HepG2 (cell line): ENCODE results near the gene FOXD2. TPM values are rescaled to one million over a fixed set of nuclear protein-coding genes. Genes with fewer than 3 reads are reported as not detected.

Experiments used
- ADNP ChIP-seq: sonication (generic); formaldehyde crosslinking; IDR thresholded peaks from 2 replicates; pipeline ENCODE4 v1.4.0; 2020; ENCODE audit warnings: missing genetic modification reagents
- EP300 ChIP-seq, 3 experiments: sonication (generic) in 1 of 3; formaldehyde crosslinking in 1 of 3; IDR thresholded peaks; 2 replicates each; pipeline versions ENCODE4 v1.5.1 to v1.6.1; 2011 to 2020; ENCODE audit warnings: low read depth in 2 of 3, low read length in 2 of 3, borderline replicate concordance in 1 of 3, improper control_type of control experiment in 1 of 3, mild to moderate bottlenecking in 1 of 3, missing genetic modification reagents in 1 of 3, moderate library complexity in 1 of 3
- FOSL2 ChIP-seq: sonication (generic); formaldehyde crosslinking; IDR thresholded peaks from 2 replicates; pipeline ENCODE4 v1.4.0; 2020; ENCODE audit warnings: missing genetic modification reagents
- FUBP1 ChIP-seq: sonication (generic); formaldehyde crosslinking; IDR thresholded peaks from 2 replicates; pipeline ENCODE4 v1.5.1; 2020; ENCODE audit warnings: missing genetic modification reagents, mild to moderate bottlenecking, borderline replicate concordance
- HOXA3 ChIP-seq: sonication (generic); formaldehyde crosslinking; IDR thresholded peaks from 2 replicates; pipeline ENCODE4 v1.5.0; 2020; ENCODE audit warnings: missing genetic modification reagents
- POLR2AphosphoS5 ChIP-seq: IDR thresholded peaks from 2 replicates; pipeline ENCODE4 v1.6.1; 2012; ENCODE audit warnings: low read depth, low read length
- SOX13 ChIP-seq, 3 experiments: fragments of 450-650 bp in 1 of 3; sonication (generic) in 1 of 3; formaldehyde crosslinking in 1 of 3; IDR thresholded peaks in 2 of 3; conservative IDR thresholded peaks in 1 of 3; 2 replicates each; pipeline versions ENCODE4 v1.5.0 to v1.6.1; 2016 to 2020; ENCODE audit warnings: antibody characterized with exemption in 1 of 3, mild to moderate bottlenecking in 1 of 3, missing compliant biosample characterization in 1 of 3, missing genetic modification reagents in 1 of 3, moderate library complexity in 1 of 3
- YEATS2 ChIP-seq: sonication (generic); formaldehyde crosslinking; IDR thresholded peaks from 2 replicates; pipeline ENCODE4 v1.4.0; 2020; ENCODE audit warnings: missing genetic modification reagents, borderline replicate concordance
- ZNF121 ChIP-seq: sonication (generic); formaldehyde crosslinking; IDR thresholded peaks from 2 replicates; pipeline ENCODE4 v1.5.0; 2020; ENCODE audit warnings: mild to moderate bottlenecking, missing genetic modification reagents
- ZNF44 ChIP-seq: sonication (generic); formaldehyde crosslinking; IDR thresholded peaks from 2 replicates; pipeline ENCODE4 v1.5.1; 2020; ENCODE audit warnings: mild to moderate bottlenecking, missing genetic modification reagents
- ZNF572 ChIP-seq: sonication (generic); formaldehyde crosslinking; IDR thresholded peaks from 2 replicates; pipeline ENCODE4 v1.5.1; 2020; ENCODE audit warnings: mild to moderate bottlenecking, missing genetic modification reagents
- ZNF713 ChIP-seq: sonication (generic); formaldehyde crosslinking; IDR thresholded peaks from 2 replicates; pipeline ENCODE4 v1.4.0; 2020; ENCODE audit warnings: mild to moderate bottlenecking, missing genetic modification reagents
- ZSCAN30 ChIP-seq: sonication (generic); formaldehyde crosslinking; IDR thresholded peaks from 2 replicates; pipeline ENCODE4 v1.5.0; 2020; ENCODE audit warnings: mild to moderate bottlenecking, missing genetic modification reagents
- polyA plus RNA-seq, 8 experiments: library from polyadenylated mRNA; depleted of rRNA in 3 of 8; stranded (reverse) in 7 of 8; unstranded in 1 of 8; fragments of >200 nt; fragmentation: Illumina TruSeq in 4 of 8; extraction: Trizol in 4 of 8; gene quantifications; 2 replicates each; pipeline versions ENCODE4 v1.2.1 to v1.2.3, GENCODE V29; 2011 to 2016; ENCODE audit warnings: low read depth in 4 of 8, missing spikeins in 1 of 8, mixed read lengths in 1 of 8; ENCODE audit not compliant: insufficient read depth in 1 of 8
- total RNA-seq, 5 experiments: library from RNA; depleted of rRNA; stranded (reverse); fragments of >200 nt; fragmentation: Illumina TruSeq; extraction: Trizol; gene quantifications; 2 replicates each; pipeline ENCODE4 v1.2.3, GENCODE V29; 2016; ENCODE audit warnings: low read depth in 1 of 5

The FOXD2 gene
- total and polyA plus RNA-seq, 2 of the 13 experiments (the other 11 are each of a cell fraction or from before 2014, with no cell fraction given), result 0.01 to 0.09 TPM

- TF ChIP-seq FUBP1 (CRISPR knock-in tag), result 0 out of 2 replicates have a peak, but pooled peaks have one; percentile 32
- TF ChIP-seq ADNP (CRISPR knock-in tag), result no peak
- no peak for TF ChIP-seq ZNF44 (CRISPR knock-in tag)
- 0 out of 2 replicates have a peak, but pooled peaks have one; percentile 63 for TF ChIP-seq ZNF713 (CRISPR knock-in tag)
- no peak for TF ChIP-seq ZNF121 (CRISPR knock-in tag)
- TF ChIP-seq POLR2AphosphoS5, result no peak
- 0 out of 2 replicates have a peak, but pooled peaks have one; percentile 0 for TF ChIP-seq YEATS2 (CRISPR knock-in tag)
- TF ChIP-seq FOSL2 (CRISPR knock-in tag), result peak; percentile 65
- no peak for TF ChIP-seq ZSCAN30
- 0 out of 4 replicates have a peak, but pooled peaks of 1 of the 2 experiments have one; percentile 3 for TF ChIP-seq EP300 (IDR thresholded peaks at IDR 0.05; ENCODE audit: low read depth in 2 of 2, low read length in 2 of 2)
- TF ChIP-seq EP300 (CRISPR knock-in tag; IDR thresholded peaks at IDR 0.05; ENCODE audit: borderline replicate concordance), result no peak
- TF ChIP-seq ZNF572 (CRISPR knock-in tag), result 0 out of 2 replicates have a peak, but pooled peaks have one; percentile 5
- no peak for TF ChIP-seq SOX13 (IDR thresholded peaks at IDR 0.05)
- TF ChIP-seq SOX13 (CRISPR knock-in tag; conservative IDR thresholded peaks at IDR 0.05 in 1 of 2, IDR thresholded peaks at IDR 0.05 in 1 of 2), result 0 out of 4 replicates have a peak, but pooled peaks of 1 of the 2 experiments have one; percentile 12
- TF ChIP-seq HOXA3 (CRISPR knock-in tag), result no peak
These were observed 39.8 kb downstream of the FOXD2 start (continued) for GRCh38 chr1:47477595-47478080.
